OCI-LY1 (cell line): ENCODE results near the gene ENOX2.
"Not testable (repeated sequence)": the region's sequence is repeated elsewhere in the genome, so short reads cannot be mapped to it uniquely, and the experiment has no call there.

Experiments used
- H2AFZ ChIP-seq: fragments of 200-600 bp; sonication (generic), shearing (Covaris generic); 2 replicates; pipeline ENCODE4 v1.6.0; 2014; ENCODE audit warnings: antibody characterized with exemption, mild to moderate bottlenecking, low read length
- H3F3A ChIP-seq: fragments of 200-600 bp; sonication (generic), shearing (Covaris generic); 2 replicates; pipeline ENCODE4 v1.6.0; 2014; ENCODE audit warnings: mild to moderate bottlenecking, antibody characterized with exemption, low read length, moderate library complexity; ENCODE audit not compliant: insufficient read depth
- H3K27ac ChIP-seq: fragments of 200-600 bp; sonication (generic); 2 replicates; pipeline ENCODE4 v1.5.1; 2014; ENCODE audit warnings: low read length, mixed run types, mild to moderate bottlenecking, low read depth; ENCODE audit not compliant: poor library complexity, severe bottlenecking
- H3K27me3 ChIP-seq: fragments of 200-600 bp; sonication (generic); 2 replicates; pipeline ENCODE4 v1.6.0; 2014; ENCODE audit warnings: antibody characterized with exemption, mild to moderate bottlenecking, low read length, moderate library complexity; ENCODE audit not compliant: insufficient read depth
- H3K36me3 ChIP-seq: fragments of 200-600 bp; sonication (generic); 2 replicates; pipeline ENCODE4 v1.6.1; 2014; ENCODE audit warnings: mild to moderate bottlenecking, antibody characterized with exemption, low read length, moderate library complexity, mixed read lengths; ENCODE audit not compliant: insufficient read depth
- H3K4me1 ChIP-seq: fragments of 200-600 bp; sonication (generic); 2 replicates; pipeline ENCODE4 v1.5.1; 2014; ENCODE audit warnings: mild to moderate bottlenecking, low read length, moderate library complexity; ENCODE audit not compliant: insufficient read depth, severe bottlenecking
- H3K4me2 ChIP-seq: fragments of 200-600 bp; sonication (generic), shearing (Covaris generic); 2 replicates; pipeline ENCODE4 v1.6.1; 2014; ENCODE audit warnings: low read length
- H3K4me3 ChIP-seq: fragments of 200-600 bp; sonication (generic); 2 replicates; pipeline ENCODE4 v1.5.1; 2014; ENCODE audit warnings: low read length, low read depth, mild to moderate bottlenecking, mixed read lengths; ENCODE audit not compliant: poor library complexity, severe bottlenecking
- H3K79me2 ChIP-seq: fragments of 200-600 bp; shearing (Covaris generic); 2 replicates; pipeline ENCODE4 v1.6.1; 2016; ENCODE audit warnings: mixed run types, low read length, mixed read lengths; ENCODE audit not compliant: insufficient read depth
- H3K9ac ChIP-seq: fragments of 200-600 bp; sonication (generic), shearing (Covaris generic); 2 replicates; pipeline ENCODE4 v1.6.1; 2014; ENCODE audit warnings: mild to moderate bottlenecking, low read length, mixed read lengths
- H3K9me2 ChIP-seq: fragments of 200-600 bp; sonication (generic), shearing (Covaris generic); 2 replicates; pipeline ENCODE4 v1.6.1; 2014; ENCODE audit warnings: low read depth, mild to moderate bottlenecking, low read length, mixed read lengths
- H3K9me3 ChIP-seq: fragments of 200-600 bp; shearing (Covaris generic); 2 replicates; pipeline ENCODE4 v1.6.1; 2014; ENCODE audit warnings: low read length, mixed read lengths
- H4K20me1 ChIP-seq: fragments of 200-600 bp; sonication (generic), shearing (Covaris generic); 2 replicates; pipeline ENCODE4 v1.6.0; 2016; ENCODE audit warnings: mild to moderate bottlenecking, low read length; ENCODE audit not compliant: insufficient read depth
- EZH2 ChIP-seq: fragments of 200-600 bp; sonication (generic), shearing (Covaris generic); IDR thresholded peaks from 2 replicates; pipeline ENCODE4 v1.8.0; 2017; ENCODE audit warnings: borderline replicate concordance, mixed run types, mild to moderate bottlenecking, antibody characterized with exemption, low read length, moderate library complexity, mixed read lengths
- TF ChIP-seq, protein P1 (sequence below): fragments of 200-600 bp; sonication (generic), shearing (Covaris generic); IDR thresholded peaks from 2 replicates; pipeline ENCODE4 v1.5.1; 2017; ENCODE audit warnings: mild to moderate bottlenecking, antibody characterized with exemption, low read length, moderate library complexity, mixed read lengths

ENOX2 gene

DNA sequence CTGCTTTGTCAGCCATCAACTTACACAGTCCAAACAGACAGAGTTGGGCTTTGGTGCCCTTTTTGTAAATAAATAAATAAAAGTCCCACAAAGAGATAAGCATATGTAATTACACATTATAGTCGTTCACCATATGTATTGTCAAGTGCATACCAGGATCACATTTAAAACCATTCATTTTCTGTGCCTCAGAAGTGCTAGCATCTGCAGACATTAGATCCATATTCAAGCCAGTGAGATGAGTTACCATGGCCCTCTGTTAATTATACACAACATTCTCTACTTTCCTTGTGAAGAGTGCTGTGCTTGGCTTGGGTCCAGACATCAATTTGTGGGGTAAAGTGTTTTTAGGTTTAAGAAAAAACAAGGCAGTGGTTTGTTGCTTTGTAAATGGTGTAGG is 76.8 kb downstream of the ENOX2 start:
- H3K27ac ChIP-seq = no peak overlapping the region
- no peak overlapping the region for H3K9ac ChIP-seq
- no peak overlapping the region for H3K4me2 ChIP-seq
- H3K36me3 ChIP-seq = no peaks in the 10 kb centered on the region
- no peaks in the 10 kb centered on the region for H3F3A ChIP-seq
- H3K4me3 ChIP-seq = no peak overlapping the region
- H3K27me3 ChIP-seq = no peaks in the 10 kb centered on the region
- H3K9me3 ChIP-seq = no peaks in the 10 kb centered on the region
- TF ChIP-seq EZH2 = no peak
- TF ChIP-seq, protein P1, sequence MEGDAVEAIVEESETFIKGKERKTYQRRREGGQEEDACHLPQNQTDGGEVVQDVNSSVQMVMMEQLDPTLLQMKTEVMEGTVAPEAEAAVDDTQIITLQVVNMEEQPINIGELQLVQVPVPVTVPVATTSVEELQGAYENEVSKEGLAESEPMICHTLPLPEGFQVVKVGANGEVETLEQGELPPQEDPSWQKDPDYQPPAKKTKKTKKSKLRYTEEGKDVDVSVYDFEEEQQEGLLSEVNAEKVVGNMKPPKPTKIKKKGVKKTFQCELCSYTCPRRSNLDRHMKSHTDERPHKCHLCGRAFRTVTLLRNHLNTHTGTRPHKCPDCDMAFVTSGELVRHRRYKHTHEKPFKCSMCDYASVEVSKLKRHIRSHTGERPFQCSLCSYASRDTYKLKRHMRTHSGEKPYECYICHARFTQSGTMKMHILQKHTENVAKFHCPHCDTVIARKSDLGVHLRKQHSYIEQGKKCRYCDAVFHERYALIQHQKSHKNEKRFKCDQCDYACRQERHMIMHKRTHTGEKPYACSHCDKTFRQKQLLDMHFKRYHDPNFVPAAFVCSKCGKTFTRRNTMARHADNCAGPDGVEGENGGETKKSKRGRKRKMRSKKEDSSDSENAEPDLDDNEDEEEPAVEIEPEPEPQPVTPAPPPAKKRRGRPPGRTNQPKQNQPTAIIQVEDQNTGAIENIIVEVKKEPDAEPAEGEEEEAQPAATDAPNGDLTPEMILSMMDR = no peak
- H3K79me2 ChIP-seq = no peaks in the 10 kb centered on the region
- no peaks in the 10 kb centered on the region for H4K20me1 ChIP-seq
- H3K9me2 ChIP-seq = no peaks in the 10 kb centered on the region
- no peak overlapping the region for H2AFZ ChIP-seq
- peaks cover 4% of the 10 kb centered on the region for H3K4me1 ChIP-seq

DNA sequence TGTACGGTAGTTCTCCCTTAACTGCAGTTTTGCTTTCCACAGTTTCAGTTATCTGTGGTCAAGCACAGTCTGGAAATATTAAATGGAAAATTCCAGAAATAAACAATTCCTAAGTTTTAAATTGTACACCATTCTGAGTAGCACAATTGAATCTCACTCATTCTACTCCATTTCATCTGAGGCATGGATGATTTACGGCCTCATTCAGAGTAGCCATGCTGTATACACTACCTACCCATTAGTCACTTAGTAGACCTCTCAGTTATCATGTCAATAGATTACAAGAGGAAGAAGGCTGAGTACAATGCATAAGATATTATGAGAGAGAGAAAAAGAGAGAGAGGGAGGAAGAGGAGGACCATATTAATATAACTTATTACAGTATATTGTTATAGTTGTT is 77.5 kb downstream of the ENOX2 start:
- Histone ChIP-seq H3K79me2 (no peaks in the 10 kb centered on the region), H3K4me1 (peaks cover 4% of the 10 kb centered on the region), H3K4me3 (no peak overlapping the region), H3K9me3 (no peaks in the 10 kb centered on the region), H3F3A (no peaks in the 10 kb centered on the region), H3K9me2 (no peaks in the 10 kb centered on the region), H3K27me3 (no peaks in the 10 kb centered on the region), H3K4me2 (no peak overlapping the region), H3K27ac (no peak overlapping the region), H4K20me1 (no peaks in the 10 kb centered on the region), H2AFZ (no peak overlapping the region), H3K9ac (no peak overlapping the region), H3K36me3 (no peaks in the 10 kb centered on the region)
- no peak for TF ChIP-seq EZH2
- TF ChIP-seq, protein P1 = no peak

DNA sequence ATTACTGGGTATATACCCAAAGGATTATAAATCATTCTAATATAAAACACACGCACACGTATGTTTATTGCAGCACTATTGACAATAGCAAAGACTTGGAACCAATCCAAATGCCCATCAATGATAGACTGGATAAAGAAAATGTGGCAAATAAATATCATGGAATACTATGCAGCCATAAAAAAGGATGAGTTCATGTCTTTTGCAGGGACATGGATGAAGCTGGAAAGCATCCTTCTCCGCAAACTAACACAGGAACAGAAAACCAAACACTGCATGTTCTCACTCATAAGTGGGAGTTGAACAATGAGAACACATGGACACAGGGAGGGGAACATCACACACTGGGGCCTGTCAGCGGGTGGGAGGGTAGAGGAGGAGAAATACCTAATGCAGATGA is 83.6 kb downstream of the ENOX2 start:
- not testable (repeated sequence) for H4K20me1 ChIP-seq, H3K27ac ChIP-seq, H3K9me3 ChIP-seq, H3K27me3 ChIP-seq, H3F3A ChIP-seq, H3K36me3 ChIP-seq, H3K9me2 ChIP-seq, H2AFZ ChIP-seq, H3K79me2 ChIP-seq, H3K4me2 ChIP-seq, H3K9ac ChIP-seq, H3K4me1 ChIP-seq, H3K4me3 ChIP-seq

GRCh38 chrX:130813932-130814331 is 89.1 kb downstream of the ENOX2 start:
- not testable (repeated sequence) for H2AFZ ChIP-seq, H4K20me1 ChIP-seq, H3K9me2 ChIP-seq, H3K27ac ChIP-seq, H3K9me3 ChIP-seq, H3F3A ChIP-seq, H3K4me1 ChIP-seq, H3K27me3 ChIP-seq, H3K4me3 ChIP-seq, H3K79me2 ChIP-seq, H3K36me3 ChIP-seq, H3K4me2 ChIP-seq, H3K9ac ChIP-seq
